ENCODE results near the gene NUP98. TPM values are rescaled to one million over a fixed set of nuclear protein-coding genes. Genes with fewer than 3 reads are reported as not detected.

Gene NUP98
- total and polyA plus RNA-seq, 10 of the 15 experiments (the other 5 are each of a cell fraction or from before 2014, with no cell fraction given): 21.7 to 108 (median 78.9) TPM

GRCh38 chr11:3775736-3776406 is 21.5 kb downstream of the NUP98 start:
- DNase-seq (ENCODE audit: low read depth, low spot score) (no peak), ATAC-seq (no peak), FAIRE-seq (no peak)
- POLR2A ChIA-PET: interaction anchor here (0.9 kb wide), 1 partner anchor 60 kb away, joined by 3 read pairs; no protein-coding TSS in a partner anchor
- H3K4me3 ChIP-seq: no peak overlapping the region
- no peaks in the 10 kb centered on the region for H3K4me1 ChIP-seq (ENCODE audit: control insufficient read depth, insufficient read depth, low read length)
- H3K9ac ChIP-seq (ENCODE audit: control insufficient read depth, insufficient read depth, low read length): no peak overlapping the region
- in situ Hi-C loops (cut with MboI) (no loop called here), intact Hi-C loops (cut with micrococcal nuclease; ENCODE audit: unreplicated experiment) (loop anchor here (10.0 kb wide), 1 partner anchor 51 kb away; no protein-coding TSS in a partner anchor)
- H3K79me2 ChIP-seq (ENCODE audit: control insufficient read depth, insufficient read depth, low read length): peaks cover 3% of the 10 kb centered on the region
- RAD21 ChIA-PET (ENCODE audit: unreplicated experiment): no interaction called here
- H3K4me2 ChIP-seq (ENCODE audit: control insufficient read depth, insufficient read depth): no peak overlapping the region
- H2AFZ ChIP-seq (ENCODE audit: control insufficient read depth, low read depth, low read length): no peak overlapping the region
- no peaks in the 10 kb centered on the region for H3K9me3 ChIP-seq (replicated peaks; ENCODE audit: control insufficient read depth, insufficient read depth, low read length)
- H3K27me3 ChIP-seq (replicated peaks in 1 of 2; ENCODE audit: control insufficient read depth in 2 of 2, insufficient read depth in 2 of 2, low read length in 1 of 2): no peaks in the 10 kb centered on the region
- CTCF ChIA-PET: interaction anchor here (0.6 kb wide), 1 partner anchor 33 kb away, joined by 3 read pairs; no protein-coding TSS in a partner anchor
- 86% methylated on average over 7 of the region's 7 CpGs for WGBS (ENCODE audit: insufficient coverage, insufficient replicate concordance, low lambda C conversion rate, missing lambda C conversion rate)
- SMC1A ChIA-PET (ENCODE audit: uncharacterized antibody, unreplicated experiment): interaction anchor here (1.4 kb wide), 1 partner anchor 9 kb away, joined by 3 read pairs; no protein-coding TSS in a partner anchor
- no TSS peak for BruUV-seq (replicated peaks)
- H3K27ac ChIP-seq (ENCODE audit: control insufficient read depth, insufficient read depth): no peak overlapping the region
- no peaks in the 10 kb centered on the region for H4K20me1 ChIP-seq (ENCODE audit: control insufficient read depth, insufficient read depth)
- peaks cover 14 to 28% of the 10 kb centered on the region in 2 experiments for H3K36me3 ChIP-seq (ENCODE audit: control insufficient read depth in 2 of 2, insufficient read depth in 2 of 2, low read length in 1 of 2)
- TF ChIP-seq NFXL1 (IDR thresholded peaks at IDR 0.05; ENCODE audit: borderline replicate concordance): no peak
- TF ChIP-seq HDAC6 (IDR thresholded peaks at IDR 0.05; ENCODE audit: unreplicated experiment): no peak
- no peak for TF ChIP-seq MYC (IDR thresholded peaks at IDR 0.05; ENCODE audit: insufficient read depth, insufficient read length, insufficient replicate concordance, low read length, severe bottlenecking)
- no peak for TF ChIP-seq POLR2AphosphoS2 (IDR thresholded peaks at IDR 0.05; ENCODE audit: low read depth, low read length)
- no peak for TF ChIP-seq USF1 (IDR thresholded peaks at IDR 0.05; ENCODE audit: borderline replicate concordance, extremely low read length, insufficient read depth, low read depth, low read length)
- no peak for TF ChIP-seq IRF5 (IDR thresholded peaks at IDR 0.05; ENCODE audit: borderline replicate concordance)
- TF ChIP-seq KLF5 (IDR thresholded peaks at IDR 0.05; ENCODE audit: partially characterized antibody): no peak
- TF ChIP-seq RB1 (IDR thresholded peaks at IDR 0.05; ENCODE audit: borderline replicate concordance): no peak
- TF ChIP-seq RUNX3 (IDR thresholded peaks at IDR 0.05; ENCODE audit: low read length): no peak
- no peak for TF ChIP-seq CTCF (IDR thresholded peaks at IDR 0.05 in 2 of 3, conservative IDR thresholded peaks at IDR 0.05 in 1 of 3; ENCODE audit: control insufficient read depth in 2 of 3, extremely low read depth in 1 of 3, insufficient read depth in 1 of 3, low read depth in 3 of 3, low read length in 3 of 3)
- no peak for TF ChIP-seq BCLAF1 (IDR thresholded peaks at IDR 0.05)
- TF ChIP-seq GABPA (IDR thresholded peaks at IDR 0.05; ENCODE audit: low read depth): no peak

All from GM12878 (cell line).